Stimulated activated CD8-positive, alpha-beta memory T cell treated with anti-CD3 and anti-CD28 coated beads, Interleukin-7, amount 100 ng/mL, for 24 hours (primary cell): Measurements from ENCODE around the gene TMEM63C.
"Not testable (repeated sequence)": the region's sequence is repeated elsewhere in the genome, so short reads cannot be mapped to it uniquely, and the experiment has no call there.

ENCODE experiments used
- DNase-seq: peaks from one replicate; pipeline ENCODE4 v3.0.0-alpha.2; 2020; ENCODE audit warnings: low read depth

Gene TMEM63C

DNA sequence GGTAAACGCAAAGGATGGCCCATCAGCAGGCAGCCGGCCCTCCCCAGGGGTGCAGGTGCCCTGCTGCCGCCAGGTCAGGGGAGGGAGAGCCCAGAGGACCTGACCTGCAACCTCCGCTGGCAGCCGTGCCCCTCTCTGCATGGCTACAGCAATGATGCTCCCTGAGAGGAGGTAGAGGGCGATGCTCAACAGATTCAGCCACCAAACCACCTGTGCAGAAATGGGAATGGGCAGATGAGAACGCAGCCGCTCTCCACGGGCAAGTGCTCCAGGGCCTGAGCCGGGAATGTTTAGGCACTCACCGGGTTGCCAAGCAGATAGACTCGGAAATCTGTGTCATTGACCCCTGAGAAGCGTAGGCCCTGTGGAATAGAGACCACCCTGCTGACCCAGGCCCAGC is 98.1 kb downstream of the TMEM63C start:
- DNase-seq, result no peak

DNA sequence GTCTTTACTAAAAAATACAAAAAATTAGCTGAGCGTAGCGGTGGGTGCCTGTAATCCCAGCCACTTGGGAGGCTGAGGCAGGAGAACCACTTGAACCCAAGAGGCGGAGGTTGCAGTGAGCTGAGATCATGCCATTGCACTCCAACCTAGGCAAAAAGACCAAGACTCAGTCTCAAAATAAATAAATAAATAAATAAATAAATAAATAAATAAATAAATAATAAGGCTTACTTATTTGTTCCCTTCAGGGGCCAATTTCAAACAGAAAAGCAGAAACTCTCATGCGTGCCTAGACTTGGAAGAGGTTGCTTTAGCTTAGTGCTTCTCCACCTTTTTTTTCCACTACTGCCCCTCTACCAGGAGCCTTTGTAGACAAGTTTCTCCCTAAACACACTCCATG is 99.3 kb downstream of the TMEM63C start:
- DNase-seq, result not testable (repeated sequence)

DNA sequence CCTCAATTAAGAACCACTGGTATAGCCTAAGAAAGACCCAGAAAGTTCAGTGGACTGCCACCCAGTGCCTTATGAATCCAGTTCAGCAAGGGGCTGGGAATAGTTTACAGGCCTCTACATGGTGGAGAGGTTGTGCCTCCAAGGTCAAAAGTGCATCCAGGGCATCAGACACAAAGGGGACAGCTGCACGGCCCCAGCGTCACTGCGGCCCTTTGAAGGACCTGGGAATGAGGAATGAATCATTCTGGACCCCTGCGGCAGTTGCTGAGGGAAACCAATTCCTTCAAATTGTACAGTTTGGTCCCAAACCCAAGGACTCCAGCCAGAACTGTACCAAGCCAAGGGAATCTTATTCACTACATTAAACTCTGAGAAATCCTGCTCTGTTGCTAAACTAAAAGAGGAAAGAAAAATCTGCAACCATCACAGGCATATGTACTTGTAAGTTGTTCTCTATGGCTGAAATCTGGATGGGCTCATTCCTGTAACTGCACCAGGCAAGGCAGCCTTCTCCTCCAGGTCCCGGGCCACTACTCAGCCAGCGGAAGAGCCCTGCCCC is 100.3 kb downstream of the TMEM63C start:
- DNase-seq, result no peak

DNA sequence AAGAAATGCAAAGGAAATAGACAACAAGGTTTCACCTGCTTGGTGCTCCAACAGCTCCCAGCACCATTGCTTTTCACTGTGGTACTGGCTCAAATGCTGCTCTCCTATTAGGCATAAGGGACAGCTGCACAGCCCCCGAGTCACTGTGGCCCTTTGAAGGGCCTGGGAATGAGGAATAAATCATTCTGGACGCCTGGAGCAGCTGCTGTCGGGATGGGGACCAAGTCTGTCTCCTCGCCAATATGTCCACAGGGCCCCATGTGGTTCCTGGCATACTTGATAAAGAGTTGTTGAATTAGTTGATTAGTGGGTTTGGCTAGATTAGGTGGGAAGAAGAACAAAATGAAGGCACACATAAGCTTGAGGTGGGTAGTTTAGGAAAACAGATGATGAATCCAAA is 102.5 kb downstream of the TMEM63C start:
- DNase-seq, result no peak

DNA sequence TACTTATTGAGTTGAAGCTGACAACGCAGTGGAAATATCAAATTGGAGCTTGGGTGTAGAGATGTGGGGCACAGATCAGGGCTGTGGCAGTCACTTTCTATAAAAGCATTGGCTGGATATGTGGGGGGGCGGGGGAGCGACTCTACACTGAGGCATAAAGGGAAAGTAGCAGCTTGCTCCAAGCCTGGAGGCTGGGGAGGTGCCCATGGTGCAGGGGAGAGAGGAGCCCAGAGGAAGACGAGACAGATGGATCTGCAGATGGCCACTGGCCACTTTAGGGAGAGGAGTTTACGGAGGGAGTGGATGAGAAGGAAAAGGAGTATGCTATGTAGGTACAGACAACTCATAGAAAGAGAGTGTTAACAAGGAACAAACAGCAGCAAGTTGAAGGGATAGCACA is 102.9 kb downstream of the TMEM63C start:
- no peak for DNase-seq

DNA sequence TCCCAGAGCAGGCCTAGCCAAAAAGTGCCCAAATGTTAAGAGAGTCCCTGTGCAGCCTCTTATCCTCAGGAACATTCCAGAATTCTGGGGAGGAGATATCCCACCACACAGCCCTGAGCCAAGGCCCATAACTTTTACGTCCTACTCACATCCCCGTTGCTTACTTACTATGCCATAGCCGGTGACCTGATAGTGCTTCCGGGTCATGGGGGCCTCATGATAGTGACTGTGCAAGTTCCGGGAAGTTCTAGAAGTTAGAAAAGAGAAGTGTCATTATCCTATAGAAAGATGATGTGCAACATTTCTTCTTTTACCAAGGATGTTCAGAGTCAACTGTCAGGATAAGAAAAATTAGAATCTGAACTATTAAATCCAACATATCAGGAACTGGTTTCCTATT is 105.0 kb downstream of the TMEM63C start:
- no peak for DNase-seq

DNA sequence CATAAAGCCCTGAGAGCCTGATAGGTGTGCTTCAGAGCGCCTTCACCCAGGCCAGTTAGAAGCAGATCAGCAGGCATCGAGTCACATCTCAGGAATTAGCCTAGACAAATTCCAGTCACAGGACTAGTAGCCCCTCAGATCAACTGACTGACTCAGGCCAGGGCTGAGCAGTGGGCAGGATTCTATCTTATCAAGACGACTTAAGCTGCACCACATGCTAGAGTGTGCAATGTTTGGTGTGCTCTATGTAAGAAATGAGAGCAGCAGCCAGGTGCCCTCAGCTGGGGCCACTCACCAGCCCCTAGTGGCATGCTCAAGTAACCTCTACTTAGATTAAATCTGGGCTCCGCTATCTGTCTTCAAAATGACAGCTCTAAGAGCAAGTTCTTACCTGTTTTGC is 109.1 kb downstream of the TMEM63C start:
- DNase-seq, result no peak

DNA sequence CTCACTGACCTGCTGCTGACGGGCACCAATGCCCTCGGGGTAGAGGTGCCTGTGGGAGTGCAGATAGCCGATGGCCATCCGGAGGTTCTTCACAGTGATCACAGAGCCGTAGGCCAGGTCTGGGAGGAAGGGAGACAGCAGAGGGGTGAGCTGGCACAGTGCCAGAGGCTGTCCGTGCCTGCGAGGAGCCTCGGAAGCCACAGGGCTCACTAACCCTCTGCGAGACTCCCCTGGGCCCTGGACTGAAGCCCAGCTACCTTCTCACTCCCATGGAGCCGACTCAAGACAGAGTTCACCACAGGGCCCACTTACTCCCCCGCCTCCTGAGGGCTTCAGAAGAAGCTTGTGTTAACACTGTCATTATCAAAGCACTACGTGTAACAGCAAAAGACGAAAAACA is 114.6 kb downstream of the TMEM63C start:
- no peak for DNase-seq

DNA sequence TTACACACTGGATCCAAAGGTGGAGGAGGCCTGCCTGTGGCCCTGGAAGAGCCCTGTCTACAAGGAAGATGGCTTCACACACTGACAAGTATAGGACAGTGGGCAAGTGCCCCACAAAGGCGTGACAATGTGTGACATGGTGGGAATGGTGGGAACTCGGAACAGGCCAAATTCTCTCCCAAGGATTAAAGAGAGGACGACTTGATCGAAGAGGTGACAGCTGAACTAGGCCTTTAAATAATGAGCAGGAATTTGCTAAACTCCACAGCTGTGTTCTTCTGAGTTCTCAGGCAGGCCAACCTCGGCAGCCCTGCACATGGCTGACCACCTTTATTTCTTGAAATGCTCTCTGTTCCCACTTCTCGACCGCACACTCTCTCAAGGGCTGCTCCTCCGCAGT is 115.3 kb downstream of the TMEM63C start:
- DNase-seq, result no peak

DNA sequence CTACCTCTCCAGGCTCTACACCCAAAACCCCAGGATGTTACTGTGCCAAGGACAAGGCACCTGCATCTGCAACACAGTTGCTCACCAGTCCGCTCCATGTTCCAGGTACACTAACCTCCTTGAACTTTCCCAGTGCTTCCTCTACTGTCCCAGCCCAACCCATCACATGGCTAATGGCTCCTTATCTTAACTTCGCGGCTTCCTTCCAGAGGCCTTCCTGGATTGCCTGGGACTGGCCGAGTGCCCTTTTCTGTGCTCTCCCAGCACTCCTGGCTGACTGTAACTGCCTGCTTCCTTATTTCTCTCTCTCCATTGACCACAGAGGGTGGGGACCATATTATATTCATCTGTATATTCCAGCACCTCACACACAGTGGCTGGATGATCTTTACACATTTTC is 118.2 kb downstream of the TMEM63C start:
- no peak for DNase-seq

DNA sequence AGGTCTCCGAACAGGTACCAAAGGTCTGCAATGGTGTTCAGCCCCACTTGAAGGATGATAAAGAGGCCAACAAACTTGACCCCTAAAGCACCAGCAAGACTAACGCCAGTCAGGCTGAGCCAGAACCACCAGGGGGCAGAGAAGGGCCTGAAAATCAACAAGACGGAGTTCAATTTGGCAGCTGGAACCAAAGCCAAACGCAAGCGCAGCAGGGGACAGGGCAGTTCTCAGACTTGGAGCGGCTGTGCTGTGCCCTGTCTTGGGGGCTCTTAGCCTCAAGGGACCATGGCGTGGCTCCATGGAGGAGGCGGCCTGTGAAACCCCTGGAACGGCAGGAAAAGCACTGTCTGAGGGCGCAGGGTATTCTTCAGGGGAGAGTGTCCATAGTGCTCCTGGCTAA is 119.5 kb downstream of the TMEM63C start:
- peak; percentile 18 for DNase-seq

DNA sequence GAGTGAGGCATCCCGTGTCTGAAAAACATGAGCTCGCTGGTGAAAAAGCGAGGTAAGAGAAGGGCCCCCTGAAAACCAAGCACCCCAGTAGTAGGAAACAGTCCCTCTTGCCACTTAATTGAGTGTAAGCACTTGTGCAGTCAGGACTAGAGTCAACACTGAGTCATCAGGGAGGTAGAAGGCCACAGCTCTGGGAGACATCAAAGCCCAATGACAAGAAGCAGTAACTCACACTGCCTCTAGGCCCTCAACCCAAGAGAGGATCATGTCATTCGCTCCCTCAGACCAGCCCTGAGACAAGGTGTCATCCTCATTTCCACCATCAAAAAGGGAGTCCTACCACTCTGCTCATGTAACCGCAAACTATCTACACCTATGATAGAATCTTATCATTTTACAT is 121.3 kb downstream of the TMEM63C start:
- no peak for DNase-seq

DNA sequence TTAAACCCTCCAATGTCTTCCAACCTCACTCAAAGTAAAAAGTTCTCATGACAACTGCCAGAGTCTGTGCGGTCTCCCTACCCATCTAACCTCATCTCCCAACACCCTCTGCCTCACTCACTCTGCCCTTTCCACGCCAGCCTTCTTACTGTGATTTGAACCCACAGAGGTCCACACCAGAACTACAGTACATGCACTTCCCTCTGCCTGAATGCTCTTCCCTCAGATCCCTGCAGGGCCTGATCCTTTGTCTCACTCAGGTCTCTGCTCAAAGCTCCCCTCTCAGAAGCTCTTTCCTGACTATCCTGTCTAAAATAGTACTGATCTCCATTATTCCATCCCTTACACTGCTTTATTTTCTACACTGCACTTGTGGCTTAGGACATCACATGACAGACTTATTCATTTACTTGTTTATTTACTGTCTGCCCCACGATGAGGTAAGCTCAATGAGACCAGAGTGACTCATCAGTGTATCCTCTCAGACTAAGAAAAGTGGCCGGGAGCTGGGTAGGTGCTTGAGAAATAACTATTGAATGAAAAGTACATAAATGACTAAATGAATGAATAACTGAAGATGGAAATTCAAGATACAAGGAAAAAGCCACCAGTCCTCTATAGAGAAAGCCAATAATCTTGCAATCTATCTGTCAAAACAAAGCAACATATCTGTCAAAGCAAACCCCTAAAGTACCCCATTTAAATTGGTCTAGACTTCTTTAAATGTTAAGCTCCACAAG is 122.0 kb downstream of the TMEM63C start:
- DNase-seq, result no peak

DNA sequence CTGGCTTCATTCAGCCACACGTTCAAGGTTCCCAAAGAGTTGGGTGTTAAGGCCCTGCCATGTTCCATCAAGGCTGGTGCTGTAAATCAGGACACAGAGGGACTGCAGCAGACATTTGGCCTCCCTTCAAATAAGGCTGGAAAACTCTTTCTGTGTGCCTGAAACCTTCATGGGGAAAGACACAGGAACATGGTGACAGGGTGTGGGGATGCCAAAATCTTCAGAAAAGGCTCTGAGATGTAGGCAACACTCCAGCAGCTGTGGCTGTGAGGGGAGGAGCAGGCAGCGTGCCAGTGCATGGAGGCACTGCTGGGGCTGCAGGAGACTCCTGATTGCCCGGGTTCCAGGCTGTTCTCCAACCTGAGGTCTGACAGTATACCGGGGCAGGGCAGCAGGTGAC is 124.1 kb downstream of the TMEM63C start:
- no peak for DNase-seq

DNA sequence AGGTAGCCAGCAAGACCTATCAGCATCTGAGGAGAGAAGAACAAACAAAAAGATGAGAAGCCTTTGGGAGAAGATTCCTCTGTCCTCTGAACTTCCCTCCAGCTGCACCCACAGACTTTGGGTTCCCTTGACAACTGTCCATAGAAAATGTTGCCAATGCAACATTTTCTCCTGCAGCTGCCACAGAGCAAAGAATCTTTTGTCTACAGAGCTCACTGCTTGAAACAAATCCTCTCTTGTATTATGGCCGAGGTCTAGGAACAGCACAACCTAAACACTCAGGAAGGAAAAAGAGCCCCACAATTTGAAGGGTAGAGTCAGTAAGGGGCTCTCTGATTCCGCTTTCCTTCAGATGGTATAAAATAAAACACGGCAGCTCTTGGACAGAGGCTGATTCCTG is 124.8 kb downstream of the TMEM63C start:
- no peak for DNase-seq

DNA sequence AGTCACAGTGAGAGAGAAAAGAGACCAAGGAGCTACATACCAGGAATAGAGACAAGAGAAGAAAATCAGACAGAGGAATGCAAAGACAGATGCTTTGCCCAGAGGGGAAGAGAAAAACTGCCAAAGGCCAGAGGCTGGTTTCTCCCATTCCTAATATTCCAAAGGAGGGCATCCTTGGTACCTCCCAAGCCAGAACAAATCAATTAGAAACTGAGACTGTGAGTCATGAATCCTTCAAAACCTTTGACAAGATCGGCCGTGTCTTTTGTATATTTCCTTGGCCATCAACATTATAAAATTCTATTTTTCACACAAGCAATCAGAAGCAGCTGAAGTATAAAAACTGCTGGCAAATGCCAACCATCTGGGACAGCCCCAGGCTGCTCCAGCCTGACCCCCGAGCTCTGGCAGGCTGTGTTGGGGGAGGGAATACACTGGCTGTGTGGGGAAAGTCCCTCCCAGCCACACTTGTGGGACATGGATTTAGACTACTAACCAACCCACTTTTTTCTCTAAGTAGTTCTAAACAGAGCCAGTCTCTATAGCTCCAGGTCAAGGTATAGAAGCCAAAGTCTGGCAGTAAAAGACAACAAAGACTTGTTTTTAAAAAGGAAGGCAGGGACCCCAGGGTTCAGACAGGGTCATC is 125.4 kb downstream of the TMEM63C start:
- no peak for DNase-seq
